ENCODE results near the gene KLHL9.

Gene KLHL9

GRCh38 chr9:21305213-21305612 lies 30.0 kb downstream of the KLHL9 start, which contains the start of gene IFNA5:
TSS of gene IFNA5 (minus strand) at chr9:21305313. CDS start at chr9:21305256, 57 bp downstream.
- H2BK120ac ChIP-seq (ENCODE audit: insufficient read depth, low read length, poor library complexity), result no peak within 1 kb of the TSS
- no peak for DNase-seq

DNA sequence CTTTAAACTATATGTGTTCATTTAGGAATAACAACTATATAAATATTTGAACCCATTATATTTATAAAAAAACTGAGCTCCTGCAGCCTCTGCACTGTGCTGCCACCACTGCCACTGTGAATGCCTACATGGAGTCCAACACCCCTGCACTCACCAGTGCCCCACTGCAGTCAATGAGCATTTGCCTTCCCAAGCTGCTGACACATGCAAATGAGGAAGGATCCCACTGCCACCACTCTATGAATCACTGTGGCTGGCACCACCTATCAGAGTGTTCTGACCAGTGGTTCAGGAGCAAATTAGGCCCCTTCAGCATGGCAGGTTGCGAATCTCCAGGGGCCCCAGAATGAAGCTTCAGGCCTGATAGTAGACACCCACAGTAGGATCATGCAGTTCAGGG lies 39.2 kb downstream of the KLHL9 start:
- Histone ChIP-seq H3K4me1 (ENCODE audit: control insufficient read depth in 1 of 2, insufficient read depth in 2 of 2, low read length in 2 of 2) (no peaks in the 10 kb centered on the region), H4K8ac (ENCODE audit: low read depth, low read length) (no peak overlapping the region), H3K4me3 (ENCODE audit: low read depth, low read length) (no peak overlapping the region), H2BK120ac (ENCODE audit: insufficient read depth, low read length, poor library complexity) (no peak overlapping the region), H3K9me3 (ENCODE audit: insufficient read depth, low read depth, low read length) (no peaks in the 10 kb centered on the region), H3K4ac (ENCODE audit: low read depth, low read length) (no peak overlapping the region), H2BK5ac (ENCODE audit: low read depth, low read length, poor library complexity) (no peak overlapping the region), H3K18ac (ENCODE audit: low read length) (no peak overlapping the region), H4K91ac (ENCODE audit: low read depth, low read length) (no peak overlapping the region), H3K27me3 (ENCODE audit: insufficient read depth, low read length) (no peaks in the 10 kb centered on the region), H3K4me2 (ENCODE audit: low read length) (no peak overlapping the region), H3K79me1 (ENCODE audit: low read length) (no peaks in the 10 kb centered on the region), H3K23ac (ENCODE audit: low read length) (no peak overlapping the region), H3K36me3 (ENCODE audit: control insufficient read depth in 1 of 2, insufficient read depth in 2 of 2, low read length in 2 of 2) (no peaks in the 10 kb centered on the region), H2BK12ac (ENCODE audit: low read length) (no peak overlapping the region), H3K9ac (ENCODE audit: low read length) (no peak overlapping the region), H2AFZ (ENCODE audit: insufficient read depth, low read length, poor library complexity) (no peak overlapping the region), H2AK5ac (ENCODE audit: low read length) (no peak overlapping the region), H3K14ac (ENCODE audit: low read length) (no peak overlapping the region), H4K12ac (ENCODE audit: low read depth, low read length) (no peak overlapping the region), H3K79me2 (ENCODE audit: control insufficient read depth, insufficient read depth, low read length, poor library complexity) (no peaks in the 10 kb centered on the region), H3K27ac (ENCODE audit: low read depth, low read length) (no peak overlapping the region)
- WGBS (ENCODE audit: extremely low coverage, insufficient coverage, insufficient read length), result no CpG with 5 or more reads among the region's 1 CpG
- no peak for DNase-seq

More at GRCh38 chr9:21305213-21305612, 30.0 kb downstream of the KLHL9 start, which contains the start of gene IFNA5:
- Histone ChIP-seq H3K4ac (ENCODE audit: low read depth, low read length) (no peak within 1 kb of the TSS), H3K23ac (ENCODE audit: low read length) (no peak within 1 kb of the TSS), H3K27me3 (ENCODE audit: insufficient read depth, low read length) (no peaks in the 10 kb centered on the region), H3K9ac (ENCODE audit: low read length) (no peak within 1 kb of the TSS), H4K91ac (ENCODE audit: low read depth, low read length) (no peak within 1 kb of the TSS), H3K9me3 (ENCODE audit: insufficient read depth, low read depth, low read length) (no peaks in the 10 kb centered on the region), H3K4me1 (ENCODE audit: control insufficient read depth in 1 of 2, insufficient read depth in 2 of 2, low read length in 2 of 2) (no peaks in the 10 kb centered on the region), H3K14ac (ENCODE audit: low read length) (no peak within 1 kb of the TSS), H3K36me3 (ENCODE audit: control insufficient read depth in 1 of 2, insufficient read depth in 2 of 2, low read length in 2 of 2) (no peaks in the 10 kb centered on the region), H2AK5ac (ENCODE audit: low read length) (no peak within 1 kb of the TSS), H3K4me3 (ENCODE audit: low read depth, low read length) (no peak within 1 kb of the TSS), H4K8ac (ENCODE audit: low read depth, low read length) (no peak within 1 kb of the TSS), H2BK5ac (ENCODE audit: low read depth, low read length, poor library complexity) (no peak within 1 kb of the TSS), H3K79me1 (ENCODE audit: low read length) (no peaks in the 10 kb centered on the region), H2AFZ (ENCODE audit: insufficient read depth, low read length, poor library complexity) (no peak within 1 kb of the TSS), H3K79me2 (ENCODE audit: control insufficient read depth, insufficient read depth, low read length, poor library complexity) (no peaks in the 10 kb centered on the region), H3K18ac (ENCODE audit: low read length) (no peak within 1 kb of the TSS), H3K27ac (ENCODE audit: low read depth, low read length) (no peak within 1 kb of the TSS), H2BK12ac (ENCODE audit: low read length) (no peak within 1 kb of the TSS), H4K12ac (ENCODE audit: low read depth, low read length) (no peak within 1 kb of the TSS), H3K4me2 (ENCODE audit: low read length) (no peak within 1 kb of the TSS)
- WGBS (ENCODE audit: extremely low coverage, insufficient coverage, insufficient read length), result no CpG with 5 or more reads among the region's 2 CpGs

GRCh38 chr9:21294904-21295538 lies 40.2 kb downstream of the KLHL9 start:
- Histone ChIP-seq H3K4me1 (ENCODE audit: control insufficient read depth in 1 of 2, insufficient read depth in 2 of 2, low read length in 2 of 2) (no peaks in the 10 kb centered on the region), H3K23ac (ENCODE audit: low read length) (no peak overlapping the region), H3K36me3 (ENCODE audit: control insufficient read depth in 1 of 2, insufficient read depth in 2 of 2, low read length in 2 of 2) (no peaks in the 10 kb centered on the region), H3K18ac (ENCODE audit: low read length) (no peak overlapping the region), H2AK5ac (ENCODE audit: low read length) (no peak overlapping the region), H3K14ac (ENCODE audit: low read length) (no peak overlapping the region), H4K91ac (ENCODE audit: low read depth, low read length) (no peak overlapping the region), H3K9ac (ENCODE audit: low read length) (no peak overlapping the region), H4K12ac (ENCODE audit: low read depth, low read length) (no peak overlapping the region), H2BK12ac (ENCODE audit: low read length) (no peak overlapping the region), H4K8ac (ENCODE audit: low read depth, low read length) (no peak overlapping the region), H3K27me3 (ENCODE audit: insufficient read depth, low read length) (no peaks in the 10 kb centered on the region), H3K9me3 (ENCODE audit: insufficient read depth, low read depth, low read length) (no peaks in the 10 kb centered on the region), H2BK120ac (ENCODE audit: insufficient read depth, low read length, poor library complexity) (no peak overlapping the region), H3K79me2 (ENCODE audit: control insufficient read depth, insufficient read depth, low read length, poor library complexity) (no peaks in the 10 kb centered on the region), H3K4me3 (ENCODE audit: low read depth, low read length) (no peak overlapping the region), H3K27ac (ENCODE audit: low read depth, low read length) (no peak overlapping the region), H2AFZ (ENCODE audit: insufficient read depth, low read length, poor library complexity) (no peak overlapping the region), H3K4me2 (ENCODE audit: low read length) (no peak overlapping the region), H2BK5ac (ENCODE audit: low read depth, low read length, poor library complexity) (no peak overlapping the region), H3K4ac (ENCODE audit: low read depth, low read length) (no peak overlapping the region), H3K79me1 (ENCODE audit: low read length) (no peaks in the 10 kb centered on the region)
- WGBS (ENCODE audit: extremely low coverage, insufficient coverage, insufficient read length), result 100% methylated on average over 1 of the region's 6 CpGs
- DNase-seq, result no peak

DNA sequence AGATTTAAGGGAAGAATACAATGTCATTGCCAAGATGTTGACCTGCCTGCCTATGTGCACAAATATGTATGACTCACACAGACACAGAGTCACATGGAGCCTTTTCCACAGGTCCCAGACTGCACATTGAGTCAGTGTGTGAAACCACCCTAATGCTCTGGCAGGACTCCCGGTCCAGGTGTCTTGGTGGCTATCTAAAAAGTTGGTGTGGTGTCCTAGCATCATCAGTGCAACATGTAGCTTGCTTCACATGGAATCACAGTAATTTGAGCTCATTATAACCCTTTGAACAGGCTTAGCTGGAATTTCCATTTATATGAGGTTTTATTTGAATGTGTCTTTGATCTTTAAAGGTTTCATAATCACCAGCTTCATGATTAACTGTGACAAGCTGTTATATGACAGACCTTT lies 40.8 kb downstream of the KLHL9 start:
- Histone ChIP-seq H4K8ac (ENCODE audit: low read depth, low read length) (no peak overlapping the region), H3K4me1 (ENCODE audit: control insufficient read depth in 1 of 2, insufficient read depth in 2 of 2, low read length in 2 of 2) (no peaks in the 10 kb centered on the region), H3K23ac (ENCODE audit: low read length) (no peak overlapping the region), H3K27ac (ENCODE audit: low read depth, low read length) (no peak overlapping the region), H2BK5ac (ENCODE audit: low read depth, low read length, poor library complexity) (no peak overlapping the region), H4K12ac (ENCODE audit: low read depth, low read length) (no peak overlapping the region), H3K4me2 (ENCODE audit: low read length) (no peak overlapping the region), H3K9me3 (ENCODE audit: insufficient read depth, low read depth, low read length) (no peaks in the 10 kb centered on the region), H2AK5ac (ENCODE audit: low read length) (no peak overlapping the region), H3K79me1 (ENCODE audit: low read length) (no peaks in the 10 kb centered on the region), H3K27me3 (ENCODE audit: insufficient read depth, low read length) (no peaks in the 10 kb centered on the region), H2AFZ (ENCODE audit: insufficient read depth, low read length, poor library complexity) (no peak overlapping the region), H3K4me3 (ENCODE audit: low read depth, low read length) (no peak overlapping the region), H3K4ac (ENCODE audit: low read depth, low read length) (no peak overlapping the region), H2BK120ac (ENCODE audit: insufficient read depth, low read length, poor library complexity) (no peak overlapping the region), H3K79me2 (ENCODE audit: control insufficient read depth, insufficient read depth, low read length, poor library complexity) (no peaks in the 10 kb centered on the region), H3K36me3 (ENCODE audit: control insufficient read depth in 1 of 2, insufficient read depth in 2 of 2, low read length in 2 of 2) (no peaks in the 10 kb centered on the region), H3K9ac (ENCODE audit: low read length) (no peak overlapping the region), H2BK12ac (ENCODE audit: low read length) (no peak overlapping the region), H3K14ac (ENCODE audit: low read length) (no peak overlapping the region), H4K91ac (ENCODE audit: low read depth, low read length) (no peak overlapping the region), H3K18ac (ENCODE audit: low read length) (no peak overlapping the region)
- WGBS (ENCODE audit: extremely low coverage, insufficient coverage, insufficient read length), result no CpG with 5 or more reads among the region's 1 CpG
- DNase-seq, result peak; percentile 65 to 69
